Activated T-cell treated with anti-CD3 and anti-CD28 coated beads for 1 hour (primary cell): Measurements from ENCODE around the gene DHRS1.

Experiments
- DNase-seq: peaks from one replicate; pipeline ENCODE4 v3.0.0-alpha.2; 2020; ENCODE audit warnings: low read depth

DHRS1 gene

GRCh38 chr14:24282736-24283135 is 16.8 kb downstream of the DHRS1 start:
- no peak for DNase-seq

- no peak for DNase-seq
Measured at GRCh38 chr14:24281636-24282035, 17.9 kb downstream of the DHRS1 start.

- DNase-seq: no peak
Measured at GRCh38 chr14:24280797-24281460, 18.7 kb downstream of the DHRS1 start.

GRCh38 chr14:24279301-24280186 is 20.0 kb downstream of the DHRS1 start:
- DNase-seq: no peak

- DNase-seq: no peak
Measured at GRCh38 chr14:24278424-24278823, 21.2 kb downstream of the DHRS1 start.

- DNase-seq: no peak
Measured at GRCh38 chr14:24277606-24278321, 21.8 kb downstream of the DHRS1 start.

- no peak for DNase-seq
Measured at GRCh38 chr14:24277071-24277470, 22.5 kb downstream of the DHRS1 start.

- DNase-seq: no peak
Measured at GRCh38 chr14:24274101-24274543, 25.5 kb downstream of the DHRS1 start.

- no peak for DNase-seq
Measured at GRCh38 chr14:24273422-24273998, 26.1 kb downstream of the DHRS1 start.

GRCh38 chr14:24272467-24272866 is 27.1 kb downstream of the DHRS1 start:
- DNase-seq: no peak

- DNase-seq: no peak
Measured at GRCh38 chr14:24271834-24272263, 27.7 kb downstream of the DHRS1 start.

GRCh38 chr14:24271134-24271833 is 28.3 kb downstream of the DHRS1 start, which contains the start of gene RABGGTA:
Gene RABGGTA, minus strand, starts transcription at chr14:24271597. Its CDS starts 482 bp downstream, at chr14:24271115.
- peak; percentile 84 for DNase-seq

- DNase-seq: no peak
Measured at GRCh38 chr14:24270537-24271133, 28.9 kb downstream of the DHRS1 start.

- DNase-seq: no peak
Measured at GRCh38 chr14:24269910-24270536, 29.6 kb downstream of the DHRS1 start.

- DNase-seq: no peak
Measured at GRCh38 chr14:24269368-24269767, 30.2 kb downstream of the DHRS1 start.

GRCh38 chr14:24268225-24268624 is 31.4 kb downstream of the DHRS1 start:
- DNase-seq: no peak

GRCh38 chr14:24267516-24267915 is 32.1 kb downstream of the DHRS1 start:
- DNase-seq: no peak

GRCh38 chr14:24266344-24267244 is 33.0 kb downstream of the DHRS1 start:
- DNase-seq: no peak

GRCh38 chr14:24264298-24264697 is 35.3 kb downstream of the DHRS1 start:
- no peak for DNase-seq

GRCh38 chr14:24263848-24264247 is 35.7 kb downstream of the DHRS1 start:
- DNase-seq: no peak
